ENCODE measurements around the gene CLDN6. TPM values are rescaled to one million over a fixed set of nuclear protein-coding genes. Genes with fewer than 3 reads are reported as not detected.
"Not testable (repeated sequence)": the region's sequence is repeated elsewhere in the genome, so short reads cannot be mapped to it uniquely, and the experiment has no call there.

The CLDN6 gene
- total and polyA plus RNA-seq, 8 donors, result not detected

DNA sequence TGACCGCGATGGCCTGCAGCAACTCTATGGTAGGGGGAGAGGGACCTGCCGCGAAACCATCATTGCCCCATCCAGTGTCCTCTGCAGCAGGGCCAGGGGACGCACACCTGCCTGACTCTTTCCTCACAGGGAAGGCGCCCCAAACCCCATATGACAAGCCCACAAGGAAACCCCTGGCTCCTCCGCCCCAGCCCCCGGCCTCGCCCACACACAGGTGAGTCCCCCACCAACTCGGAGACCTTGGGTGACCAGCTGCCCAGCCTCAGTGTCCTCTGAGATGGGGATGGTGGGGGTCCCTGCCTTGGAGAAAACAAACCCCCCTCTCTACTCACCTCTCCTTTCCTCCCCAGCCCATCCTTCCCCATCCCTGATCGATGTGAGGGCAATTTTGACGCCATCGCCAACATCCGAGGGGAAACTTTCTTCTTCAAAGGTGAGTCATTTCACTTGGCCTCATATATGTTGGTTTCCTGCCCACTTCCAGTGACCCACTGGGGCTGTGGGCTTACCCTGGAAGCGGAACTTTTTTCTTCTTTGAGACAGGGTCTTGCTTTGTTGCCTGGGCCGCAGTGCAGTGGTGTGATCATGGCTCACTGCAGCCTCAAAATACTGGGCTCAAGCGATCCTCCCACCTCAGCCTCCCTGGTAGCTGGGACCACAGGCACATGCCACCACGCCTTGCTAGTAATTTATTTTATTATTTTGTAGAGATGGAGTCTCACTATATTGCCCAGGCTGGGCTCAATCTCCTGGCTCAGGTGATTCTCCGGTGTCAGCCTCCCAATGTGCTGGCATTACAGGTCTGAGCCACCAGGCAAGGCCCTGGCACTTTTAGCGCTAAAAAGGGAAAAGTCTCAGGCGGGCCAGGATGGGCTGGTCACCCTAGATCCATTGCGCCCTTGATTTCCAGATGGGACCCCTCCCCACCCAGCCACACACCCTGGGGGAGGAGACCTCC lies 39.5 kb upstream of the CLDN6 start:
- no peaks in the 10 kb centered on the region for H3K9me3 ChIP-seq
- no peak for DNase-seq
- TF ChIP-seq, protein P1, sequence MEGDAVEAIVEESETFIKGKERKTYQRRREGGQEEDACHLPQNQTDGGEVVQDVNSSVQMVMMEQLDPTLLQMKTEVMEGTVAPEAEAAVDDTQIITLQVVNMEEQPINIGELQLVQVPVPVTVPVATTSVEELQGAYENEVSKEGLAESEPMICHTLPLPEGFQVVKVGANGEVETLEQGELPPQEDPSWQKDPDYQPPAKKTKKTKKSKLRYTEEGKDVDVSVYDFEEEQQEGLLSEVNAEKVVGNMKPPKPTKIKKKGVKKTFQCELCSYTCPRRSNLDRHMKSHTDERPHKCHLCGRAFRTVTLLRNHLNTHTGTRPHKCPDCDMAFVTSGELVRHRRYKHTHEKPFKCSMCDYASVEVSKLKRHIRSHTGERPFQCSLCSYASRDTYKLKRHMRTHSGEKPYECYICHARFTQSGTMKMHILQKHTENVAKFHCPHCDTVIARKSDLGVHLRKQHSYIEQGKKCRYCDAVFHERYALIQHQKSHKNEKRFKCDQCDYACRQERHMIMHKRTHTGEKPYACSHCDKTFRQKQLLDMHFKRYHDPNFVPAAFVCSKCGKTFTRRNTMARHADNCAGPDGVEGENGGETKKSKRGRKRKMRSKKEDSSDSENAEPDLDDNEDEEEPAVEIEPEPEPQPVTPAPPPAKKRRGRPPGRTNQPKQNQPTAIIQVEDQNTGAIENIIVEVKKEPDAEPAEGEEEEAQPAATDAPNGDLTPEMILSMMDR (IDR thresholded peaks at IDR 0.05), result no peak
- TF ChIP-seq POLR2AphosphoS5 (IDR thresholded peaks at IDR 0.05) (no peak), POLR2A (IDR thresholded peaks at IDR 0.05) (no peak), EP300 (IDR thresholded peaks at IDR 0.05) (no peak)
- 88 to 91% (median 90%) methylated on average over 22 of the region's 22 CpGs for WGBS, 5 donors
- H3K4me1 ChIP-seq, result peaks cover 15 to 52% (median 23%) of the 10 kb centered on the region in 4 donors
- peaks cover 0 to 12% (median 2%) of the 10 kb centered on the region in 4 donors for H3K36me3 ChIP-seq
- peak overlapping the region in 2 of 5 donors; percentile 85 to 87 for H3K27ac ChIP-seq
- peak overlapping the region; percentile 57 to 92 (median 78) for H3K4me3 ChIP-seq
- H3K27me3 ChIP-seq, result peaks cover 0 to 8% (median 0%) of the 10 kb centered on the region in 3 donors
- intact Hi-C loops (cut with DNase I; ENCODE audit: low total_unique reads), result loop anchor here (5.0 kb wide), 1 partner anchor 70 kb away; no protein-coding TSS in a partner anchor

DNA sequence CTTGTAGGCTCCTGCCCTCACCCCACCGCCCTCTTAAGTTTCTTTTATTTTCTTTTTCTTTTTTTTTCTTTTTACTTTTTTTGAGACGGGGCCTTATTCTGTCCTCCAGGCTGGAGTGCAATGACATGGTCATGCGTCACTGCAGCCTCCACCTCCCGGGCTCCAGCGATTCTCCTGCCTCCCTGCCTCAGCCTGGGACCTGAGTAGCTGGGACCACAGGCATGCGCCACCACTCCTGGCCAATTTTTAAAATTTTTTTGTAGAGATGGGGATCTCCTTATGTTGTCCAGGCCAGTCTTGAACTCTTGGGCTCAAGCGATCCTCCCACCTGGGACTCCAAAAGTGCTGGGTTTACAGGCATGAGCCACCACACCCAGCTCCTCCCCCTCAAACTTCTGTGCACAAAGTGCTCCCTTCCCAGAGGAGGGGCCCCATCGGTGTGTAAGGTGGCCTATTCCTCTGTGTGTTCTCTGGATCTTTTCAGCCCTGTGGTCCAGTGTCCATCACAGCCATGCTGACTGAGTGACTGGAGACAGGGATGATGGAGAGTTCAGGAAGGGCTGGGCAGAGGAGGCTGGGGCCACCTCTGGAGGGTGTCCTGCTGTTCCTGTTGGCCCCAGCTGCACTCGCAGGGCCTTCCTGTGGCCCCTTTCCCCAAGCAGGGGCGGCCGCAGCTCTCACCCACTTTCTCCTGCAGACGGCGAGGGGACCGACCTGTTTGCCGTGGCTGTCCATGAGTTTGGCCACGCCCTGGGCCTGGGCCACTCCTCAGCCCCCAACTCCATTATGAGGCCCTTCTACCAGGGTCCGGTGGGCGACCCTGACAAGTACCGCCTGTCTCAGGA lies 38.6 kb upstream of the CLDN6 start:
- no peak overlapping the region for H3K4me3 ChIP-seq
- H3K36me3 ChIP-seq, result peaks cover 0 to 12% (median 2%) of the 10 kb centered on the region in 4 donors
- peaks cover 15 to 52% (median 23%) of the 10 kb centered on the region in 4 donors for H3K4me1 ChIP-seq
- H3K27ac ChIP-seq, result peak overlapping the region in 1 of 5 donors; percentile 1
- H3K27me3 ChIP-seq, result peaks cover 0 to 14% (median 0%) of the 10 kb centered on the region in 3 donors
- 83 to 89% (median 85%) methylated on average over 19 of the region's 19 CpGs for WGBS, 5 donors
- intact Hi-C loops (cut with DNase I; ENCODE audit: low total_unique reads), result loop anchor here (5.0 kb wide), 1 partner anchor 71 kb away; no protein-coding TSS in a partner anchor
- TF ChIP-seq POLR2A (IDR thresholded peaks at IDR 0.05), result no peak
- no peak for TF ChIP-seq POLR2AphosphoS5 (IDR thresholded peaks at IDR 0.05)
- TF ChIP-seq, protein P1 (IDR thresholded peaks at IDR 0.05), result no peak
- TF ChIP-seq EP300 (IDR thresholded peaks at IDR 0.05), result no peak
- no peak for DNase-seq
- no peaks in the 10 kb centered on the region for H3K9me3 ChIP-seq

DNA sequence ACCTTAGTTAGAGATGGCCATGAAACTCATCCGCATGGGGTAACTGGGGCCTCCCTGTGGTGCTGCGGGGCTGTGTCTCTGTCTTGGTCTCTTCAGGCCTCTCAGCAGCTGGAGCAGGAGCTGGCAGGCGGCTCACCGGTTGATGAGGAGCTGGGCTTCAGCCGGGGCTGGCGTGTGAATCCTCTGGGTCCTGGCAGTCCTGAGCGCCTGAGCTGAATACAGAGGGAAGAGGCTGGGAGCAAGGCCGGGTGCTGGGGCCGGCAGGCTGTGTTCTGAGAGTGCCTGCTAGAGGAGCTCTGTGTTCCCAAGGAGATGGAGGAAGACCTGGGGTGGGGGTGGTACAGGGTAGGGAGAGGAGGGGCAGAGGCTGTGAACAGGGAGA lies 37.7 kb upstream of the CLDN6 start:
- H3K9me3 ChIP-seq, DNase-seq, H3K4me3 ChIP-seq: not testable (repeated sequence)
- intact Hi-C loops (cut with DNase I; ENCODE audit: low total_unique reads), result loop anchor here (5.0 kb wide), 1 partner anchor 72 kb away; no protein-coding TSS in a partner anchor
- peaks cover 15 to 52% (median 23%) of the 10 kb centered on the region in 4 donors for H3K4me1 ChIP-seq
- 74 to 83% (median 79%) methylated on average over 4 to 9 of the region's 9 CpGs for WGBS, 5 donors
- peaks cover 0 to 22% (median 0%) of the 10 kb centered on the region in 3 donors for H3K27me3 ChIP-seq
- H3K27ac ChIP-seq, result peak overlapping the region in 2 of 5 donors; percentile 32 to 48
- H3K36me3 ChIP-seq, result peaks cover 0 to 12% (median 2%) of the 10 kb centered on the region in 4 donors

DNA sequence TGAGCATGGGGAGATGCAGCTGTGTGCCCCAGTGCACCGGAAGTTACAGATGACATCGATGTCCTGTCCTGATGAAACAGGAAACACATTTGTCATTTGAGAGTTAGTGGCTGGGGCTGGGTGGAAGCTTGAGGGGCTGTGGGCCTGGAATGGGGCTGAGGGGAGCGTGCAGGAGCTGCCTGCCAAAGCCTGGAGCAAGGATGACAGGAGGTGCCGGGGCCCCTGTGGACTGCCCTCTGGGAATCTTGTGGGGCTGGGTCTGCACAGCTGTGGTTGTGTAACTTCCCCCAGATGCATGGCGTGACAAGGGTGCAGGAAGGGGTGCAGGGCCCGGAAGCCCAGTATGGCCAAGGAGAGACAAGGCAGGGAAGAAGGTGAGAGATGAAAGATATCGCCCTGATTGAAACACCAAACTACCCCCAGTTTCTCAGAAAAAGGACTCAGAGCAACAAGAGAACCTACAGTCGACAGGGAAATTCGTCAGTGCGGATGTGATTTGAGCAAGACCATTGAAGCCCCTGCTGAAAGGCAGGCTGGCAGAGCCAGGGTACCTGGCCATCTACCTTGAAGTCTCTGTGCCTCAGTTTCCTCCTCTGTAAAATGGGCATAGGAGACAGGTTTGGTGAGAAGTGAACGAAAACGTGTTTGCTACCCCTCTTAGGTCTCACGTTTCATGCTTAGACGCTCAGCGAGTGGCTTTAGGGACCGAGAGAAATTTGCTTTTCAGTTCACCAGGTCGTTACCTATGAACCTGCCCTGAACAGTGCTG lies 37.2 kb upstream of the CLDN6 start:
- Histone ChIP-seq H3K4me1 (peaks cover 14 to 49% (median 23%) of the 10 kb centered on the region in 4 donors), H3K9me3 (no peaks in the 10 kb centered on the region), H3K27me3 (peaks cover 0 to 28% (median under 1%) of the 10 kb centered on the region in 3 donors), H3K4me3 (no peak overlapping the region), H3K36me3 (peaks cover 0 to 12% (median 2%) of the 10 kb centered on the region in 4 donors), H3K27ac (peak overlapping the region in 2 of 5 donors; percentile 32 to 48)
- no peak for DNase-seq
- WGBS, 5 donors, result 72 to 80% (median 79%) methylated on average over 17 of the region's 17 CpGs
- no peak for TF ChIP-seq POLR2A (IDR thresholded peaks at IDR 0.05)
- intact Hi-C loops (cut with DNase I; ENCODE audit: low total_unique reads), result loop anchor here (5.0 kb wide), 1 partner anchor 72 kb away; no protein-coding TSS in a partner anchor

DNA sequence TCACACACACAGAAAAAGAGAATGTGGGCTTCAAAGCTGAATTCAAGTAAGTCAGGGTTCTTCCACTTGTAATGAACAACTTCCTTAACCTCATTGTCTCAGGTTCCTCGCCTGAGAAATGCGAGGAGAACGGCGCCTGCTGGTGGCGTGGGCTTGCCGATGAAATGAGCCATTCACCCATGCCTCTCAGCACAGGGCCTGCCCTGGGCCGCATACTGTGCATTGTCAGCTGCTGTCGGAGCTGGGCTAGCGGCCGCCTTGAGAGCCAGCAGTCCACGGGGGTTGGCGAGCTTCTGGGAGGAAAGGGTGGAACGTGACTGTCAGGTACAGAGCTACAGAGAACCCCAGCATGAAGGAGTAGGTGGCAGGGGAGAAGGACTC lies 35.3 kb upstream of the CLDN6 start:
- Histone ChIP-seq H3K4me1 (peaks cover 5 to 32% (median 8%) of the 10 kb centered on the region in 4 donors), H3K27me3 (peaks cover 0 to 44% (median 18%) of the 10 kb centered on the region in 3 donors), H3K36me3 (peaks cover 0 to 12% (median 2%) of the 10 kb centered on the region in 4 donors), H3K27ac (peak overlapping the region in 2 of 5 donors; percentile 20 to 27)
- WGBS, 5 donors, result 85 to 100% (median 88%) methylated on average over 1 to 12 of the region's 13 CpGs
- DNase-seq; H3K9me3 ChIP-seq; H3K4me3 ChIP-seq; intact Hi-C loops (cut with DNase I; ENCODE audit: low total_unique reads): not testable (repeated sequence)

DNA sequence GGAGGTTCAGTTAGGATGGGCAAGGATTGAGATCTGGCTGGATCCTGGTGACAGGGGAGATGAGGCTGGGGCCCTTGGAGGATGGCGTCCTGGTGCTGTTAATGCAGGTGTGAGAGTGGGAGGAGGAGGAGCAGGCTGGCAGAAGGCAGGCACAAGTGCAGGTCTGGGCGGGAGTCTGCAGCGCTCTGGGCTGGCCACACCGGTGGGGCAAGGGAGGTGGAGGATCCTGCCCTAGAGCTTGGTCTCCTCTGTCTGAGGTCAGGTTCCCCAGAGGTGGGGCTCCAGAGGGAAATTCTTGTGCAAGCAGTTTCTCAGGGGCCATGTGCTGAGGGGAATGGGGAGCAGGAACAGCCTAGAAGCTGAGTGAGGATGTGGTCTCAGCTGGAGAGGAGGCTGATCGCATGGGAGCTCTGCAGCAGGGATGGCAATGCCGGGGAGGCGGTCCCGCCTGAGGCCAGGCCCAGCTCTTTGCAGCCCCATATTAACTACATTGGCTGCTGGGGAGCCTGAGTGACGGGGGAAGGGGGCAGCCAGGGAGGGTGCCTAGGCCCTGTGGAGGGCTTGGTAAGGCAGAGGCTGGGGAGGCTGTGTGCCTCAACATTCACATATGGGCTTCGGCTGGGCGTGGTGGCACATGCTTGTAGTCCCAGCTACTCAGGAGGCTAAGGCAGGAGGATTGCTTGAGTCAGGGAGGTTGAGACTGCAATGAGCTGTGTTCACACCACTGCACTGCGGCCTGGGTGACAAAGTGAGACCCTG lies 34.8 kb upstream of the CLDN6 start:
- H3K4me3 ChIP-seq; DNase-seq; intact Hi-C loops (cut with DNase I; ENCODE audit: low total_unique reads); H3K9me3 ChIP-seq: not testable (repeated sequence)
- H3K36me3 ChIP-seq, result peaks cover 0 to 12% (median 2%) of the 10 kb centered on the region in 4 donors
- H3K4me1 ChIP-seq, result peaks cover 0 to 27% (median 2%) of the 10 kb centered on the region in 4 donors
- 66 to 90% (median 81%) methylated on average over 8 to 11 of the region's 12 CpGs for WGBS, 5 donors
- peaks cover 0 to 44% (median 22%) of the 10 kb centered on the region in 3 donors for H3K27me3 ChIP-seq
- H3K27ac ChIP-seq, result peak overlapping the region in 2 of 5 donors; percentile 20 to 59

All from stomach (tissue), 9 donors.